GM21723 (cell line): ENCODE measurements around the gene DEFB129.
"Not testable (repeated sequence)": the region's sequence is repeated elsewhere in the genome, so short reads cannot be mapped to it uniquely, and the experiment has no call there.

Experiments
- ATAC-seq: cut with Tn5 transposase; IDR thresholded peaks from one replicate; pipeline ENCODE4 v1.9.1; 2021; ENCODE audit warnings: mild to moderate bottlenecking, moderate library complexity; ENCODE audit not compliant: unreplicated experiment

DEFB129 gene, protein sequence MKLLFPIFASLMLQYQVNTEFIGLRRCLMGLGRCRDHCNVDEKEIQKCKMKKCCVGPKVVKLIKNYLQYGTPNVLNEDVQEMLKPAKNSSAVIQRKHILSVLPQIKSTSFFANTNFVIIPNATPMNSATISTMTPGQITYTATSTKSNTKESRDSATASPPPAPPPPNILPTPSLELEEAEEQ

DNA sequence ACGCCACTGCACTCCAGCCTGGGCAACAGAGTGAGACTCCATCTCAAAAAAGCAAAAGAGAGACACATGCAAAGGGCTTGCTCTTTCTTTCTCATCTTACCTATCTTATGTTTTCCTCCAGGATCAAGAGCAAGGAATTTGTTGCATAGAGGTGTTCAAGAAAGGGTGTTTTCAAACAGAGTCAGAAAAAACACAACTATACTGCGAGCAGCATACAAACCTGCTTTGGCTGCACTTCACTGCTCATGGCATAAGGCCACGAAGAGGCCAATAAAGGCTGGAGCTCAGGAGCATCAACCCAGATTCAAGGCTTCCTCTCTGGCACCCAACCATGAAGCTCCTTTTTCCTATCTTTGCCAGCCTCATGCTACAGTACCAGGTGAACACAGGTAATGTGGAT is at the start of gene DEFB129:
Gene DEFB129, plus strand, starts transcription at position 301 of the 400 bp plus-strand sequence. Its CDS starts 31 bp downstream, at position 332.
- no peak for ATAC-seq

DNA sequence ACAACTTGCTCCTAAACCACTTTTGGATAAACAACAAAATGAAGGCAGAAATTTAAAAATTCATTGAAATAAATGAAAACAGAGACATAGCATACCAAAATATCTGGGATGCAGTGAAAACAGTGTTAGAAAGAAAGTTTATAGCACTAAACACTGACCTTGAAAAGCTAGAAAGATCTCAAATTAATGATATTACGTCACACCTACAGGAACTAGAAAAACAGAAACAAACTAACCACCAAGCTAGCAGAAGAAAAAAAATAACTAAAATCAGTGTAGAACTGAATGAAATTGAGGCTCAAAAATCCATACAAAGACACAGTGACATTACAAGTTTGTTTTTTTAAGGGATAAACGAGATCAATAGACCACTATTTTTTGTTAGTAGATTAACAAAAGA is 42.8 kb upstream of the DEFB129 start:
- no peak for ATAC-seq

DNA sequence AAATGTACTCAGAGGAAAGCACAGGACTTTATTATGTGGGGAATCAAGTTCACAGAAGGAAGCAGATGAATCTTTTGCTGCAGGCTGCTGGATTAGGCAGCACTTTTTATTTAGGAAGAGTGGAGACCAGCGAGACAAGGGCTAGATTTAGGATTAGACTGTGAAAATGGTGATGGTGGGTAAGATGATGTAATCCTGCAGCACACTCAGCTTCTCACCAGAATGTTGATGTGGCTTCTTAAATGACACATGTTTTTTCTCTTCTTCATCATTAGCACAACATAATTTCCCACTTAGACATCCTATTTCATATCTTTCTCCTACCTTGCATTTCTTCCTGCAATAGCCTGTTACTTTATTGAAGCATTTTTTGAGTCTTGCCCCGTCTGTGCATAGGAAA is 39.3 kb upstream of the DEFB129 start:
- no peak for ATAC-seq

DNA sequence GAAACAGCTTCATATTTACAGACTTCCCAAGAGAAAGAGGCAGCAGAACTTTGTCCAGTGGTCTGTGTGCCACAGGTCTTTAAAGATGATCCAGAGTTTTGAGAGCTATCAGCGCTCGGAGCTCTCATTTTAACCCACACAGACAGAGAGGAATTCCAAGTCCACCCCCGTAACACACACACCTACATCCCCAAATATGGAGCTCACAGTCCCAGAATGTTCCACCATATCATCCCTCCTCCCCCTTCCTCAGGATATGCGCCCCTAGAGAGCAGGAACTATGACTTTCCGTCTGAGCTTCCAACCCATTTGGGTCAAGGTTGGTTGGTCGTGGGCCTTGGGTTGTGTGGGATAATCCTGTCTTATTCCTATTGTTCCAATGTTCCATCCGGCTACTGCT is 37.4 kb upstream of the DEFB129 start, which contains the start of gene DEFB128:
Gene DEFB128, minus strand, starts transcription at position 101 of the 400 bp plus-strand sequence. Its CDS starts 88 bp downstream, at position 13.
- no peak for ATAC-seq

DNA sequence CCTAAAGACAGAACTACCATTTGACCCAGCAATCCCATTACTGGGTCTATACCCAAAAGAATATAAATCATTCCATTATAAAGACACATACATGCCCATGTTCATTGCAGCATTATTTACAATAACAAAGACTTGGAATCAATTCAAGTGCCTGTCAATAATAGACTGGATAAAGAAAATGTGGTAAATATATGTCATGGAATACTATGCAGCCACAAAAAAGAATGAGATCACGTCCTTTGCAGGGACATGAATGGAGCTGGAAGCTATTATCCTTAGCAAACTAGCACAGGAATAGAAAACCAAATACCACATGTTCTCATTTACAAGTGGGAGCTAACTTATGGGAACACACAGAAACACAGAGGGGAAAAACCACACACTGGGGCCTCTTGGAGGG is 28.8 kb upstream of the DEFB129 start:
- no peak for ATAC-seq

DNA sequence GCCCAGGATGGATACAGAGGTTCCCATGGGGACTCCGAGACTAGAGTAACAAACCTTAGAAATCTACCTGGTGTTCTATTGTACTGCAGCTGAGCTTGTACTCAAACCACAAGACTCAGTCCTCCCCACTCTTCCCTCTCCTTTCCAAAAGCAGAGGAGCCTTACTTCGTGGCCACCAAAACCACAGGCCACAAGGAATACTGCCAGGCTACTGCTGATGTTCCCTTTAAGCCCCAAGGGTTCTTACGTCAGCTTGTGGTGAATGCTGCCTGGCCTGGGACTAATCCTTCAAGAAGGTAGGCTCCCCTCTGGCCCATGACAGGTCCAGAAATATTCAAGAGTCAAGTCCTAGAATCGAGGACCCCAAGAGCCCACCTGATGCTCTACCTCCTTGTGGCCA is 27.1 kb upstream of the DEFB129 start:
- ATAC-seq, result no peak

- ATAC-seq, result not testable (repeated sequence)
These were observed 23.4 kb upstream of the DEFB129 start for GRCh38 chr20:203630-204029.

DNA sequence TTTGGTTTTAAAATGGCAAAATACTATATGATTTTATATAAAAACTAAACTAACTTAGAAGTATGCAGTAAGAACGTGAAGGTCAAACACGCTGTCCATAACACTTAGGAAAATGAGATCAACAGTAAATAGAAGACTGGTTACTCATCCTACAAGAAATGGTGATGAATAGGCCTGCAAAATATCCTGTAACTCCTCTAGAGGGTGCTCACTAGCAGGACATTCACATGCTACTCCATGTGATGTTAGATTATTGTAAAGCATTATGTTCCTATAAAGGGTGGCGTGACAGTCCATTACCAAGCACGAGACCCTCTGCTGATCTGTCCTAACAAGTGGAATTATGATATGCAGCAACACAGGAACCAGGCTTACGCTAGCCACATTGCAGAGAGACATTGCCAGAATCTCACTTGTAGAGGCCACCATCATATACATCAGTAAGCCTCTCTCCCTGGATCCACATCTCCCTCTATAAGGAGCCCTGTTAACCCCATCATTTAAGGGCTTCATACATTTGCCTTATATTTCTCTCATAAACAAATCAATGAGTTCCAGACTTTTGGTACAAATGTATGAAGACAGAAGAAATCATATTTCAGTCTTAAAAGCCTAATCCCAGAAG is 18.0 kb upstream of the DEFB129 start:
- ATAC-seq, result no peak

- ATAC-seq, result no peak
These were observed 16.1 kb upstream of the DEFB129 start for GRCh38 chr20:210809-211502.

GRCh38 chr20:214383-214782 is 12.7 kb upstream of the DEFB129 start:
- no peak for ATAC-seq

DNA sequence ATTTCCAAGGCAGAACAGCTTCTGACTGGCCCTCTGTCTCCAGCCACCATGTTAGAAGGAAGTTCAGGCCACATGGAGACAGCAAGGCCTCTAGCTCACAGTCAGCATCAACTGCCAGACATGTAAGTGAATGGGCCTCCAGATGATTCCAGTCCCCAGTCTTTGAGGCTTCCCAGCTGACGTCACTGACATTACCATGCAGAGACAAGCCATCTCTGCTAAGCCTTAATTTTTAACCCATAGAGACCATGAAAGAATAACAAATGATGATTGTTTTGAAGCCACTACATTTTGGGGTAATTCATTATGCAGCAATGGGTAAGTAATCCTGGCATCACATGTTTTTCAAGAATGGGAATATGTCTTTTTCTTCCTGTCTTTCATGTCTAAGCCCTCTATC is 11.3 kb upstream of the DEFB129 start:
- ATAC-seq, result no peak

GRCh38 chr20:217266-217665 is 9.8 kb upstream of the DEFB129 start:
- ATAC-seq, result no peak

GRCh38 chr20:219290-220115 is 7.6 kb upstream of the DEFB129 start:
- ATAC-seq, result no peak

DNA sequence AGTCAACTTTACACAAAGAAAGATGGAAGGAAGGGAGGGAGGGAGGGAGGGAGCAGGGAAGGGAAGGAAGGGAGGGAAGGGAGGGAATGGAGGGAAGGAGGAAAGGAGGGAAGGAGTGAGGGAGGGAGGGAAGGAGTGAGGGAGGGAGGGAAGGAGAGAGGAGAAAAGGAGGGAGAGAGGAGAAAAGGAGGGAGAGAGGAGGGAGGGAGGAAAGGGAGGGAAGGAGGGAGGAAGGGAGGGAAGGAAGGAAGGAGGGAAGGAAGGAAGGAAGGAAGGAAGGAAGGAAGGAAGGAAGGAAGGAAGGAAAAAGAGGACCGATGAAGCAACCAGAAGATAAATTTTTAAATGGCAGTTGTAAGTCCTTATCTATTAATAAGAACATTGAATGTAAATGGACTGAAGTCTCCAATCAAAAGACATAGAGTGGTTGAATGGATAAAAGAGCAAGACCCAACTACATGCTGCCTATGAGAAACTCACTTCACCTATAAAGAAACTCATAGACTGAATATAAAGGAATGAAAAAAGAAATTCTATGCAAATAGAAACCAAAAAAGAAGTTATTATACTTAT is 5.7 kb upstream of the DEFB129 start:
- no peak for ATAC-seq

DNA sequence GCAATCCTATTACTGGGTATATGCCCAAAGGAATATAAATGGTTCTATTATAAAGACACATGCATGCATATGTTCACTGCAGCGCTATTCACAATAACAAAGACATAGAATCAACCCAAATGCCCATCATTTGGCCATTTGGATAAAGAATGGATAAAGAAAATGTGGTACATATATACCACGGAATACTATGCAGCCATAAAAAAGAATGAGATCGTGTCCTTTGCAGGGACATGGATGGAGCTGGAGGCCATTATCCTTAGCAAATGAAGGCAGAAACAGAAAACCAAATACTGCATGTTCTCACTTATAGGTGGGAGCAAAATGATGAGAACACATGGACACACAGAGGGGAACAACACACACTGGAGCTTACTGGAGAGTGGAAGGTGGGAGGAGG is 1.2 kb upstream of the DEFB129 start:
- ATAC-seq, result not testable (repeated sequence)

DNA sequence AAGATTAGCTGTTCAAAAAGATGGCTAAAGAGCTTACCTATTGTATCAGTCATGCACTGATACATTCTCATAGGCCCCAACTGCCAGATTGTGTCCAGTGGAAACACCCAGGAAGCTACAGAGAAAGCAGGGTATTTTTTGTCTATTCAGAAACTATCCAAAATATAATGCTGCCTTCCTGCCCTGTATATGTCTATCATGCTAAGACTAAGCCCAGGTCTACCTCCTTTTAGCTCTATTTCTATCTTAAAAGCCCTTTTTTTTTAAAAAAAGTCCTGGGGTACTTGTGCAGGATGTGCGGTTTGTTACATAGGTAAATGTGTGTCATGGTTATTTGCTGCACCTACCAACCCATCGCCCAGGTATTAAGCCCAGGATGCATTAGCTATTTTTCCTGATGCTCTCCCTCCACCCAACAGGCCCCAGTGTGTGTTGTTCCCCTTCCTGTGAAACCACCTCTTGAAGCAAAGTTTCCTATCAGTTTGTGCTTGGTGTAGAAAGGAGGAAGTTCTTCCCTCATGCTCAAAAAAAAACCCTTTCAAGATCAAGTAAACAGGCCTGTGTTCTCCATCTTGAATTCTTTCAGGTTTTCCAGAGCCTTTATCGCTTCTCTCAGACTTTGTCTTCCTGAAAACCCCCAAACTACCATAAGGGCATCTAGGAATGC is 514 bp downstream of the DEFB129 start:
- no peak for ATAC-seq

GRCh38 chr20:235891-236290 is 8.8 kb downstream of the DEFB129 start:
- no peak for ATAC-seq

DNA sequence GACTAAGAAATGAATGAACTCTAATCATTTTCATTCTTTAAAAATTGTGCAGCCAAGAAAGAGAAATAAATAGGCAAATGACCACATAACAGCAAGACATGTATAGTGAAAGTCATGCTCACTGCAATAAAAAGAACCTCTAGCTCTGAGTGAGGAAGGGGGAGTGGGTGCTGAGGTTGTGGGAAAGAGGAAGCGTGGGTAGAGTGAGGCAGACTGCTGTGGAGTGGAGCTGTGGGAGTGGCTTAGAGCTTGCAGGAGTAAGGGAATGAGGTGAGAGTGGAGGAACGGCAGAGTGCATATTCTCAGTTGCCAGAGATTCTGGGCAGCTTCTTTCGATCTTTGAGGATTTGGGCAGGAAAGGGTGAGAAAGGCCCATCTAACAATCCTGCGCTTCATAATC is 10.4 kb downstream of the DEFB129 start:
- peak; percentile 67 for ATAC-seq

GRCh38 chr20:237929-238328 is 10.9 kb downstream of the DEFB129 start:
- ATAC-seq, result peak; percentile 79

DNA sequence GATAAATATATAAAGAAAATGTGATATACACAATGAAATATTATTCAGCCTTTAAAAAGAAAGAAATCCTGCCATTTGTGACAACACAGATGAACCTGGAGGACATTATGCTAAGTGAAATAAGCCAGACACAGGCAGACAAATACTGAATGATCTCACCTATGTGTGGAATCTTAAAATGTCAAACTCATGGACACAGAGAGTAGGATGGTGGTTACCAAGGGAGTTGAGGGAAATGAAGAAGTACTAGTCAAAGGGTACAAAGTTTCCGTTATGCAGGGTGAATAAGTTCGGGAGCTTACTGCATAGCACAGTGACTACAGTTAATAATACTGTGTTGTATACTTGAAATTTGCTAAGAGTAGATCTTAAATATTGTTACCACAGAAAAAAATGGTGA is 15.8 kb downstream of the DEFB129 start:
- ATAC-seq, result no peak
